Cortex of kidney (tissue), 1 donor: ENCODE results near the gene NUP50.
"Not testable (repeated sequence)": the region's sequence is repeated elsewhere in the genome, so short reads cannot be mapped to it uniquely, and the experiment has no call there.

ENCODE experiments used
- DNase-seq: peaks from one replicate; lab custom pipeline; 2025; lab: John Stamatoyannopoulos, UW

Gene NUP50

DNA sequence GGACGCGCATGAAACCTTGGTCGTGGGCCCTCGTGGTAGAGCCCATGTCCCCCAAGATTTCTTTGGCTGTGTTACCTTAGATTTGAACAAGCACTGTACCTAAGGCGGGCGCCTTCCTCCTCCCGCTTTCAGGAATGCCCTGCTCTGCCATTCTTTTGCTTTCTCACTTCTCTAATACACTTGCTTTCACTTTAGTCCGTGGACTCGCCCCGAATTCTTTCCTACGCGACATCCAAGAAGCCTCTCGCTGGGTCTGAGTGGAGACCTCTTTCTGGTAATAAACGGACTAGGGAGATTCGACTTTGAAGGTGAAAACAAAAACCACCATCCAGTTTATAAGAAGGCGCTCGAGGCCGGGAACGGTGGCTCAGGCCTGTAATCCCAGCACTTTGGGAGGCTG lies 1.2 kb upstream of the NUP50 start:
- no peak for DNase-seq

DNA sequence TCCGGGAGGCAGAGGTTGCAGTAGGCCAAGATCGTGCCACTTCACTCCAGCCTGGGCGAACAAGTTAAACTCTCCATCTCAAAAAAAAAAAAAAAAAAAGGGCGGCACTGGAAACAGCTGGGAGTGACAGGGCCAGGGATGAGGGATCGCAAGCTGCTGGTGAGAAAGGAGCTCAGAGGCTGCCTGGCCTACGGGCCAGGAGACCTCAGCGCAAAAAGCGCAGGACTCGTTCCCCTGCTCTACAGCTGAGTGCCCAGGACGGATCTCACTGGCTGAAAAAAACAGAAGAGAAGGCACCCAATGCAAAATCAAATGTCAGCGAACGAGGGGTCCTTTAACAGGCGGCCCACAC lies 650 bp upstream of the NUP50 start:
- DNase-seq: no peak

DNA sequence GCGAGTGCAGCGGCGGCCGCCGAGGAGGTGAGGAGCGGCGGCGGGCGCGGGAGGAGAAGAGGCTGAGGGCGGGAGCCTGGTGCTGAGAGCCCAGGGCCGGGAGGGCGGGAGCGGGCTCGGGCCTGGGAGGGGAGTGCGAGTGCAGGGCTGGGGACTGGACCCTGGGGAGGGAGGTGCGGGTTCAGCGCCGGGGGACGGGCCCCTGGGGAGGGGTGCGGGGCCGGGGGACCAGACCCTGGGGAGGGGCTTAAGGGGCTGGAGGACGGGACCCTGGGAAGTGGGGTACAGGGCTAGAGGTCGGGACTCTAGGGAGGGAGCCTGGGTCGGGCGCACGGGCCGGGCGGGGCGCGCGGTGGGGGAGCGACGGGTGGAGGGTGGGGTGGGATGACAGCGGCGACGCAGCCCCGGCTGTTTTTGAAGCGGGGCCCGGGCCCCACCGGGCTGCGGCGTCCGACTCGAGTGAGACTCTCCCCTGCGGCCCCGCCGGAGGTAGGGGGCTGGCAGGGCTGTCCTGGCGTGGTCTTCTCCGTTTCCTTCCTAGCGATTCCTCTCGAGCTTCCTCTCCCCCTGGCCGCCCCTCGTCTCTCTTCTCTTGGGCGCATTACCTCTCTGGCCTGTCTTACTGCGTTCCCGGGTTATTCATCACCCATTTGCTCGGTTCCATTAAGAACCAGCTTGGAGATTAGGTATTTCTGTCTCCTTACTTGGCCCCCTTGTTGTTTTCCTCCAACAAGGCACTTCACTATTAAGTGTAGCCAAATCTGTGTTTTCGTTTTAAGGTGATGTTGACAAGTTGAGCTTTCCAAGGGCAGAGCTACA lies 754 bp downstream of the NUP50 start:
- DNase-seq: no peak

DNA sequence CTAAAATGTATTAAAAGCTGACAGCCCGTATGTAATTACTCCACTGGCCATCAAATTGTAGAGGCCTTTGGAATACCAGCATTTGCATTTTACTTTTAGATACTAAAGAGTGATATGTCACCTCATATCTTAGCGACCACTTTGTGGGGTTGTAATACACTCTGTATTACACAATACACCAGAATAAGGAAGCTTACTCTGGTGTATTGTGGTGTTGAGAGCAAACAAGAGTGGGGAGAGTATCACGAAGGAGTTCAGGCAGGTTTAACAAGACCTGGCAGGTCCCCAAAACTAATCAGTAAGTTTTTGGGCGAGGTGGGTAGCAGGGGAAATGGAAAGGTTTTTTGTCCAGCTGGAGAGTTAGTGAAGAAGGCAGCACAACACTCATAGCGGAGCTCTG lies 3.2 kb downstream of the NUP50 start:
- no peak for DNase-seq

DNA sequence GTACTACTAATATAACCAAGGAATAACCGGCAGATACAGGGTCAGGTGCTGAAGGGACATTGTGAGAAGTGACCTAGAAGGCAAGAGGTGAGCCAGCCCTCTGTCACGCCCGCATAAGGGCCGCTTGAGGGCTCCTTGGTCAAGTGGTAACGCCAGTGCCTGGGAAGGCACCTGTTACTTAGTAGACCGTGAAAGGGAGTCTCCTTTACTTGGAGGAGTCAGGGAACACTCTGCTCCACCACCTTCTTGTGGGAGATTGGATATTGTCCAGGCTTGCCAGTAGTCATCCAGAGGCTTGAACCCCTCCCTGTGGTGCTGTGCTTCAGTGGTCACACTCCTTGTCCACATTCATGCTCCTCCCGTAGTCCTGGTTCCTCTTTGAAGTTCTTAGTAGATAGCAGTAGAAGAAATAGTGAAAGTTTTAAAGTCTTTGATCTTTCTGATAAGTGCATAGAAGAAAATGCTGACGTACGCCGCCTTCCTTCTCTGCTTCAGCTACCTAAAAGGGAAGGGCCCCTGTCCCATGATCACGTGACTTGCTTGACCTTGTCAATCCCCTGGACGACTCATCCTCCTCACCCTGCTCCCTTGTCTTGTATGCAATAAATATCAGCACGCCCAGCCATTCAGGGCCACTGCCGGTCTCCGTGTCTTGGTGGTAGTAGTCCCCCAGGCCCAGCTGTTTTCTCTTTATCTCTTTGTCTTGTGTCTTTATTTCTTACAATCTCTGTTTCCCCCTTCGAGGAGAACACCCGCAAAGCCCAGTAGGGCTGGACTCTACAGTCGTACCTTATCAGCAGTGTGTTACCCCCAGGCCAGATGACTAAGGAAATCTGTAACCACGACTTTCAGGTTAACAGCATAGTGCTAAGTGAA lies 6.1 kb downstream of the NUP50 start:
- no peak for DNase-seq

DNA sequence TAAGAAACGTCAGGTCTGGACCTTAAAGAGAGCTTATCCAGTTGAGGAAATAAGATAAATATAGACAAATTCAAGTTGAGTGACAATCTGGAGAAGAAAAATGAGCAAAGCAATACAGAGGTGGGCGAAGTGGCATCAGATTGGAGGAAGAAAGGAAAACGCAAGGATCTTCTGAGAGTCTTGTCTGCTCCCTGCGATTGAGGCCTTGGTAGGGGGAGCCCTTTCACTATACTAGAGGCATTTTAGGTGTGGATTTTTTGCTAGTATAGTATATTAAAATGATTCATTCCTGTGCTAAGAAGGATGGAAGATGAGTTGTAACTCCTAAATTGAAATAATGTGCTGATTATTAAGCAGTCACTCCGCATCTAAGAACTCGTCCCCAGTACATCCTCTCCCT lies 8.1 kb downstream of the NUP50 start:
- DNase-seq: no peak

DNA sequence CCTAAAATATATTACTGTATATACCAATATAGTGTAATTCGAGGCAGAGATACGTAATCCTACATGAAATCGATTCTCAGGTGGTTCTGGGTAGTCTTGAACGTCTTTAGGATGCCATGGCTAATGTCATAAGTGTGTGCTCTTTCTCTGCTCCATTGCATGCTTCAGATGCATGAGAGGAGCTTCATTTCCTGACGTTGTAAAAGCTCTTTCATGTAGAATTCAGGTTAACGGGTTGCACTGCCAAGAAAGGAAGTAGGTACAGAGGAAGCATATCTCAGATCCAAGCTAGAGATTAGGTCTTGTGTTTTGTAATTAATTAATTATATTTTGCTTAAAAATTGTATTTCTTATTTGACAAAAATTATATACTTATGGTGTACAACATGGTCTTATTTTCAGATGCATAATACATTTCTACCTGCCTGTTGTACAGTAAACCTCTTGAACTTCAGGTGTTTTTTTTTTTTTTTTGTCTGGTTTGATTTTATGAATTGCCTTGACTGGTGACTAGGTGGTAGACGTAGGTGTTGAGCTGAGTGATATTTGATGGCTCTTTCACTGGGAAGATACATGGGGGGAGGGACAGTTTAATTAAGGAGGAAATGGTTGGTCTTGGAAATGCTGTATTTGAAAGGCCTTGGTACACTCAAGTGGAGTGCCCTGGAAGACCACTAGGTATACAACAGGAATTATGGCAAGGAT lies 9.3 kb downstream of the NUP50 start:
- no peak for DNase-seq

DNA sequence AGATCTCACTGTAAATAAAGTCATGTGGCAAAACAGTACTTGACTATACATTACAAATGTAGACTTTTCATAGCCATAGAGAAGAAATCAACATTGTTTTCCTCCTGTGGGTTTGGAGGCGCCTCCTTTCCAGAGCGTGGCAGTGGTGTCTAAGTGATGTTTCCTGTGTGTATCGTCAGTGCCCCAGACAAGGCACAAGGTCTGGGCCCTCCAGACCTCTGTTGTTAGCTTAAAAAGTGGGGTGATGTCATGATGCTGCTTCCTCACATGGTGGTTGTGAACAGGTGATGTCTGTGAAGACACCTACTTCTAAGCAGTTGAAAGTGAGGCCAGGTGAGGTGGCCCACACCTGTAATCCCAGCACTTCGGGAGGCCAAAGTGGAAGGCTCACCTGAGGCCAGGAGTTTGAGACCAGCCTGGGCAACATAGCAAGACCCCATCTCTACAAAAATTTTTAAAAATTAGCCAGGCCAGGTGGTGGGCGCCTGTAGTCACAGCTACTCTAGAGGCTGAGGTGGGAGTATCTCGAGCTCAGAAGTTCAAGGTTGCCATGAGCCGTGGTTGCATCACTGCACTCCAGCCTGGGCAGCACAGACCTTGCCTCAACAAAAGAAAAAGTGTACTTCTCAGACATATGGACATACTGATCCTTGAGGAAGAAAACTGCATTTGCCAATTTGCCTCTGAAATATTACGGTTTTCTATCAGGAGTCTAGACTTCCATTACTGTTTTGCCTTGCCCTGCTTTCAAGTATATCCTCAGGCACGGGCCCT lies 15.7 kb downstream of the NUP50 start:
- DNase-seq: no peak

DNA sequence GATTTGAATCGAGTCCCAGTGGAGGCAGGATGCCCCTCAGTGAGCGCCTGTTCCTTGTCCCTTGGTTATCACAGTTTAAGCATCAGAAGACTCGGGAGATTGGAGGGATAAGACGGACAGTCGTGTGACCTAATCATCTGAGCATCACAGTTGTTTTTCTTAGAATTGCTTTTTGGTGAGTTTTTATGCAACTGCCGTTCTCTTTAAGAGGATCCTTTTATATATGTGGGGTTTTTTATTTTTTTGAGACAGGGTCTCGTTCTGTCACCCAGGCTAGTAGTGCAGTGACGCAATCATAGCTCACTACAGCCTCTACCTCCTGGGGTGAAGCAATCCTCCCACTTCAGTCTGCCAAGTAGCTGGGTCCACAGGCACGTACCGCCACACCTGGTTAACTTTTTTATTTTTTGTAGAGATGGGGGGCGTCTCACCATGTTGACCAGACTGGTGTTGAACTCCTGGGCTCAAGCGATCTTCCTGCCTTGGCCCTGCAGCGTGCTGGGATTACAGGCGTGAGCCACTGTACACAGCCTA lies 16.5 kb downstream of the NUP50 start:
- DNase-seq: no peak

DNA sequence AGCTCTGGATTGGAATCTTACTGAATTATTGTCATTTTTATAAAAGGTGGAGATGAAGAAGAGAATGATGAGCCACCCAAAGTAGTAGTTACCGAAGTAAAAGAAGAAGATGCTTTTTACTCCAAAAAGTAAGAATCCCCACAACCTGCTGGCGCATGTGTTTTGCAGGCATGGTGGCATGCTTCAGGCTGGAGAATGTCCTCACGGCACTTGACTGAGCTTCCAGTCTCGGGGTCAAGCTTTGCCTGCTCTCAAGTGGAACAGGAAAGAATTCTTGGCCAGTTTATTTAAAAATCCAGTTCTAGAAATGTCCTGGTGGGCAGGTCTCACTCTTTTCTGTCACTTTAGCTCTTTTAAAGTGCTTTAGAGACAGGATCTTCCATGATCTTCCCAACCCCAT lies 17.5 kb downstream of the NUP50 start:
- no peak for DNase-seq

DNA sequence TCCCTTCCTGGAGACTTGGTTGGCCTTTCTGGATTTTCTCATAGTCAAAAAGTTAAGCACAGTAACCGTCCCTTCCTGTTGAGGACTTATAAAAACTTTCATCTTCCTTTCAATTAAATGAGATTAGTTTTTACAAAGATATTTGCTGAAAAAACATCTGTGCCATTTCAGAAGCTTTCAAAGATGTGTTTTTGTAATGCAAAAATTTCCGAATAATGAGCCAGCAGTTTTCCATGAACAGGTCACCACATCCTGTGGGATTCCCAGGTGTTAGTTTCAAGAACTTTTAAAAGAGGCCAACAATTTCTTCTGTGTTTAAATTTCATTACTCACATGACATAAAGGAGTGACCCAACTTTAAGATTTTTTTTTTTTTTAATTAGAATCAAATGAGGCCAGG lies 18.0 kb downstream of the NUP50 start:
- no peak for DNase-seq

DNA sequence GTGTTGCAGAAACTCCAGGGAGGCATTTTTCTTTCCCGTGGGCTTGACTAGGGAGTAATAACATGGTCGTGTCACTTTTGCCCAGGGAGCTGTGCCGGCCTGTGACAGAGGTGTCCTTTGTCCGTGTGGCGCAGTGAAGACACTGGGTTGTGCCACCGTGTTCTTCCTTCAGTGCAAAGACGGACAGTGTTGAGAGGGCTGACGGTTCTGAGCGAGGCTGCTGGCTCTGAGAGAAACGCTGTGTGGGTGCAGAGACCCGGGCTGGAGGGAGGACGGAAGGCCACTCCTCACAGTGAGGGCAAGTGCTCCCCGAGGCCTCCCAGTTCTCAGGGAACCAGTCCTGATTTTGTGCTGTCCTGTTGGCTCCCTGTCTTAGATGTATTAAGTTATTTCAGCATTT lies 20.2 kb downstream of the NUP50 start:
- DNase-seq: no peak

DNA sequence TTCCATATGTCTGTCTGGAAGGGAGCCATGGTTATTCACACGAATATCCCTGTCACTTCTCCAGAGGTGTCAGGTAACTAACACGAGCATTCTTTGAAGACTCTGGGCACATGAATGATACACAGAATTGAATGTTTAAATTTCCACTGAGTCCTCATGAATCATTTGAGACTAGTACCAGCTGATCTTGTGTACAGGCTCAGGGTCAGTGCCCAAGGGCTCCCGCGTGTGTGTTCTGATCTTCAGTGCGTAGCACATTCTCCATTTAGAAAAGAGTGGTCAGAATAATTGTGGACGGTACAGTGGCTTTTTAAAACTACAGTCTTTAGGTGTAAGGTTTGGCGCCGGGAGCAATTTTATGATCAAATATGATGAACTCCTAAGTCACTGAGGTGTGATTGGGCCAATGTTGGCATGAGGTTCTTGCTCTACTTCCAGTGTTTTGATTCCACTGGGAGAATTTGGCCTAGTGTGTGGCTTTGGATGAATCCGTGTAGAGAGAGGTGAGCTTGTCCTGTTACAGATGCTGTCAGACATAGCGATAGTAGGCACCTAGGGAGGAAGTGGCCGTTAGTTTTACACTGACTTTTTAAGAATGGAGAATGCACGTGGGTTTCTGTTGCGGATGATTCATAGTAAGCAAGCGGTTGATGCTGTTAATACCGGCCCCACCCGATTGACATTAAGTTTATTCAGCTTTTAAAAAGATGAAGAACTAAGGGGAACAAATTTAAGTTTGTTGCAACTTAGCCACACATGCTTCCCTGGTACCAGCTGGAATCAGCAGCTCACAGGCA lies 22.2 kb downstream of the NUP50 start:
- DNase-seq: no peak

DNA sequence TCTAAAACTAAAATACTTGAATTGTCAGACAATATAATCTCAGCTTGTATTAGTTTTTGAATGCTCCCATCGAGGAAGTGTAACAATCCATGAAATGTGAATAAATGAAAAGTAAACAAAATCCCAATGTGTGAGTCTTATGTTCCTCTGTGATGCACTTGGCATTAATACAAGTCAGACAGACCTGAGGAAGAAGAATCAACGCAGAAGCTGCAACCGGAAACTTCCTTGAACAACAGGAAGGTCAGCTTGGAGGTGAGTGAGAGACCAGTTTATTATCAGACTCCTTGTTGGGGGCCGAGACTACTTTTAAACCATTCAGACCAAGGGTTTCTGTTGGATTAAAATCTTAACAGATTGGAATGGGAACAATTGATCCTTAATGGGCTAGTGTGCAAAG lies 24.2 kb downstream of the NUP50 start:
- no peak for DNase-seq

DNA sequence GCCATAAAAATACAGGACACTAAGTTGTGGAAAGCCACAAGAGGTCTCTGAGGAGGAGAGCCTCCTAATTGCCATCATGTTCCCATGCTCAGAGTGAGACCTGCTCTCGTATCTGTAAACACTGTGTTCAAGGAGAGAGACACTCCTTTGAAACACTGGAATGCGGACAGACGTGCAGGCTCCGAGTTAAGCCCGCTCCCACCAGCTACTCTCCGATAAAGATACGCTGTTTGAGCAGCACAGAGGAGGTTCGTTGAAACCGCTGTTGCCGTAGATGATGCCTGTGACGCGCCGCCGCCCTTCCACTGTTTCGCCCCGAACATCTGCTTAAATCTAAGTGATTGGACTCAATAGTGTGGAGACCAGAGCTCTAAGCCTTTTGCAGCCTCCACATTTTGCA lies 25.1 kb downstream of the NUP50 start:
- DNase-seq: no peak

DNA sequence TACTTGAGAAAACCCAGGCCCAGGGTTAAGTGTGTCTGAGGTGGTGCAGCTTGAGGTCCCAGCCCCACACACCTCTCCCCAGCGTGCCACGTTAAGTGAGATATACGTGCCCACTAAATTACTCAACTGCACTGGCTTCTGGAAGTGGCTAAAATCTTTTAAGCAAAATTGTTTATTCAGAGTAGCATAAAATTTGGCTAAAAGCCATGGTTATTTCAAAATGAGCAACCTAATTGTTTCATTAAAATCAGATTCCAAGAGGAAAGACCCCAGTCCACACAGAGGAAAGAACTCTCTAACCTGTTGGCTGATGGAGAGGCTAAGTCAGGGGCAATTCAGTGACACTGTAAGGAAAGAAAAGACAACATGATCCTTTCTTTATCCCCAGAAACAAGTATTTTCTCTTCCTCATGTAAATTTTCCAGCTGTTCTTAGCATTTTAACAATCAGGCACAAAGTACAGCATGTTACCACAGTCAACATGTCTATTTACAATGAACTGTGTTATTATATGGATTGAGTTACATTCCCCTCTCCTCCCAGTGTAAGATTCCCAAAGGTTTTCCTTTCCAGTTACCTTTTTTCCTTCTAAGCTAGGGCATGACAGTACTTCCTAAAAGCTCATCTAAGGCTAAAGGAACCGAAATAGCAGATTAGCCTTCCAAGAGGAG lies 26.6 kb downstream of the NUP50 start:
- DNase-seq: no peak

DNA sequence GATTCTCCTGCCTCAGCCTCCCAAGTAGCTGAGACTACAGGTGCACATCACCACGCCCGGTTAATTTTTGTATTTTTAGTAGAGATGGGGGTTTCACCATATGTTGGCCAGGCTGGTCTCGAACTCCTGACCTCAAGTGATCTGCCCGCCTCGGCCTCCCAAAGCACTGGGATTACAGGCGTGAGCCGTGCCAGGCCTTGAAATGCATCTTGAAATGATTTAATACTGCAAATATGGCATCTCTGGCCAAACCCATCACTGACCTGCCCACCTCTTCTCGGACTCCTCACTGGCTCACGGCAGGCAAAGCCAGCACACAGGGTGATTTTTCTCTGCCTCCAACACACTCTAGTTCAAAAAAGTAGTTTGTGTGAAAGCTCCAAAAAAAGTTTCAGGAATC lies 28.0 kb downstream of the NUP50 start:
- DNase-seq: not testable (repeated sequence)

DNA sequence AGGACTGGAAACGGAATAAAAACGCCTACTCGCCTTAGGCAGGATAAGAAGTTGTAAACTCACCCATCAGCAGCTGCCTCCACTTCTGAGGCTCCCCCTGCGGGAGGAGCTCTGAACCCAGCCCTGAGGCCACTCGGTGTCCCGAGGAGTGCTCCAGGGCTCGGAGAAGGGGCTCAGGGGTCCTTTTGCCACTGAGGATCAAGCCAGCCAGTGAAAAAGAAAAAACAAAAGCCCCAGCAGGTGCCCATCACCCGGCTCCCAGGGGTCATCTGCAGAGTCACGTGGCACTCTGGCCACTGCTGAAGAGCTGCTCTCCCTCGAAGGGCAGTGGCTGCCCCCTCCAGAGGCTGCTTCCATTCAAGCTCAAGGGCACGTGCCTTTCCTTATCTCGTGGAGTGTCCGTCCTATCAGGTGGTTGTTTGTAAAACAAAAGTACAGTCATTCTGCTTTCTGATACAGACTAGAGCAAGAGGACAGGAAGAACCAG lies 29.0 kb downstream of the NUP50 start:
- DNase-seq: no peak

DNA sequence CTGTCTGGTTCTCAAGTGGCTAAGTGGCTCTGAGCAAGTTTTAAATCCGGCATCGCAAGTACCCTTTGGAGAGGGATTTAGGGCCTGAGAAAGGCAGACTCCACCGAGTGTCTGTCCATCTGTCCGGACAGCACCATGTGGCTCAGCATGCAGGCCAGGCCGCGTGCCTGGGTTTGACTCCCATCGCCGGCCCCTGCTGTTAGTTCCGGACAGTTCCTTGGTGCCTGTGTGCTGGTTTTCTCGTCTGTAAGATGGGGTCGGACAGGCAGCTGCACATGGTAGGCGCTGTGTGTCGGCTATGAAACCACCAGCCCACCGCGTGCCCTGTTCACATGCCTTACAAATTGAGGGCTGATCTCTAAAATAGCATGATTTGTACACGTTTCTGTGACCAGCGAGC lies 31.0 kb downstream of the NUP50 start:
- no peak for DNase-seq

DNA sequence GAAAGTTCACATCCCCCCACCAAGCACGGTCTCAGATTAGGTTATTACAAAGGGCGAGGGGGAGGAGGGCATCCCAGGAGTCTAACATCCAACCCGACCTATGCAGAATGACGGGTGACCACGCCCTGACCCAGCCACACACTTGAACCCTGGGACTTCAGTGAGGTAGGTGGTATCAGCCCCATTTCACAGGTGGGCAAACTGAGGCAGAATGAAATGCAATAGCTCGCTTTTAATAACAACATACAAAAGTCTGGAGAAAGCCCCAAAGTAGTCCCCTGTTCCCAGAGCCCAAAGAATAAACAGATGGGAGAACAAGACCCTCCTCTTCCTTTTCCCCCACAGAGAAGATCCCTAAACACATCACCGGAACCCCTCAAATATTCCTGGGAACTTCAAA lies 31.9 kb downstream of the NUP50 start:
- no peak for DNase-seq
